ENCODE results near the gene KCNQ2.

- no peak for TF ChIP-seq CTCF (conservative IDR thresholded peaks at IDR 0.05)
- no peak for TF ChIP-seq ZFX (IDR thresholded peaks at IDR 0.05)
Measured at GRCh38 chr20:63425846-63426485, 46.5 kb downstream of the KCNQ2 start.
